HEK293 (cell line): ENCODE measurements around the gene SERGEF.

Source experiments
- REST ChIP-seq: fragments of 450-650 bp; formaldehyde crosslinking; IDR thresholded peaks from 2 replicates; pipeline ENCODE4 v1.5.1; 2016; ENCODE audit warnings: missing biosample characterization, missing genetic modification characterization
- ZNF184 ChIP-seq: fragments of 450-650 bp; IDR thresholded peaks from 2 replicates; pipeline ENCODE4 v1.5.1; 2018; ENCODE audit warnings: missing biosample characterization, mild to moderate bottlenecking, missing genetic modification characterization
- ZNF423 ChIP-seq: fragments of 450-650 bp; formaldehyde crosslinking; IDR thresholded peaks from 2 replicates; pipeline ENCODE4 v1.5.1; 2016; ENCODE audit warnings: missing biosample characterization, missing genetic modification characterization
- ZNF449 ChIP-seq: fragments of 450-650 bp; formaldehyde crosslinking; IDR thresholded peaks from 2 replicates; pipeline ENCODE4 v1.5.1; 2017; ENCODE audit warnings: missing biosample characterization, mild to moderate bottlenecking, missing genetic modification characterization, moderate library complexity

- no peak for TF ChIP-seq ZNF423 (tag by site-specific recombination)
- TF ChIP-seq REST (tag by site-specific recombination), result no peak
- TF ChIP-seq ZNF184 (tag by site-specific recombination), result no peak
- TF ChIP-seq ZNF449, result no peak
Measured at GRCh38 chr11:18056561-18057181, 43.8 kb upstream of the SERGEF start.
